Lower leg skin (tissue), 4 donors: Measurements from ENCODE around the gene LHX6. TPM values are rescaled to one million over a fixed set of nuclear protein-coding genes. Genes with fewer than 3 reads are reported as not detected.

Source experiments
- DNase-seq, 2 donors: peaks; one replicate each; pipeline ENCODE4 v3.0.0-alpha.2; 2019; ENCODE audit warnings: low spot score in 2 of 2
- H3K4me3 ChIP-seq: fragments of 200-600 bp; sonication (generic); 2 replicates; pipeline ENCODE4 v1.5.1; 2017; ENCODE audit warnings: mild to moderate bottlenecking, low read depth; ENCODE audit not compliant: poor library complexity, severe bottlenecking
- POLR2A ChIP-seq, 2 donors: fragments of 450-650 bp; IDR thresholded peaks; one replicate each; pipeline ENCODE4 v1.6.1; 2016 to 2017; ENCODE audit warnings: antibody characterized with exemption in 2 of 2, mild to moderate bottlenecking in 1 of 2, moderate library complexity in 1 of 2
- WGBS, 2 donors: methylation state at CpG; one replicate each; pipeline ENCODE4 v1.1.5; 2018; 5-methylcytosine and 5-hydroxymethylcytosine counted together
- intact Hi-C: fragments of 100-400 bp; cut with DNase I; formaldehyde crosslinking; loops from one replicate; pipeline ENCODE4 v1.15.0; 2023; ENCODE audit warnings: low total_unique reads
- total RNA-seq, 4 donors: library from RNA; depleted of rRNA; stranded (reverse); fragments of >200 nt; gene quantifications; one replicate each; pipeline ENCODE4 v1.1.0, GENCODE V29; 2016
- TF ChIP-seq, protein P1 (sequence below), 3 donors: fragments of 450-650 bp; IDR thresholded peaks; one replicate each; pipeline ENCODE4 v1.5.1; 2016; ENCODE audit warnings: antibody characterized with exemption in 3 of 3, mild to moderate bottlenecking in 3 of 3, moderate library complexity in 2 of 3

LHX6 gene
- total RNA-seq, 4 donors from 2014 or later, result 2.7 to 6.5 (median 4.4) TPM

DNA sequence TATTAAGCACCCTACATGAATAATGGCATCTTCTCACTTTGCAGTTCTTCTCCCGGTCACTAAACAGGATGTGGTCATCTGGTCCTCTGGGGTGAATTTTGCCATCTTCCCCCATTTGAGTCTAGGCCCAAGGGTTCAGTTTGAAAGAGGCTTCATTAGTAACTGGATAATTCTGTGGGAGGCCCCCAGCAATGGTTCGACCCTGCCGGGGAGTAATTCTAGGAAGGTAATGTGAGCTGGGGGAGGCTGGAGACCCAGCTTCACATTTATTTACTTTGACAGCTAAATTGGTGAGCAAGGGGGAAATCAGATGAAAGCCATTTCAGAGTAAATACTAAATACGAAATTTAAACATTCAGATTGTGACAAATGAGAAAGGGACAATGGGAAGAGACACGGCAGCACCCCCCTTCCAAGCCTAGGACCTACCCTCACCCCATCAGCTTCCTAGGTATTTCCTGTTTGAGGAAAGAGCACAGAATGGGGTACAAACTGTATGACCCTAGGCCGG is 4.1 kb upstream of the LHX6 start:
- no peak overlapping the region for H3K4me3 ChIP-seq
- WGBS, 2 donors, result 78 to 82% methylated on average over 6 of the region's 6 CpGs
- intact Hi-C loops, result no loop called here
- DNase-seq, result no peak
- TF ChIP-seq, protein P1, sequence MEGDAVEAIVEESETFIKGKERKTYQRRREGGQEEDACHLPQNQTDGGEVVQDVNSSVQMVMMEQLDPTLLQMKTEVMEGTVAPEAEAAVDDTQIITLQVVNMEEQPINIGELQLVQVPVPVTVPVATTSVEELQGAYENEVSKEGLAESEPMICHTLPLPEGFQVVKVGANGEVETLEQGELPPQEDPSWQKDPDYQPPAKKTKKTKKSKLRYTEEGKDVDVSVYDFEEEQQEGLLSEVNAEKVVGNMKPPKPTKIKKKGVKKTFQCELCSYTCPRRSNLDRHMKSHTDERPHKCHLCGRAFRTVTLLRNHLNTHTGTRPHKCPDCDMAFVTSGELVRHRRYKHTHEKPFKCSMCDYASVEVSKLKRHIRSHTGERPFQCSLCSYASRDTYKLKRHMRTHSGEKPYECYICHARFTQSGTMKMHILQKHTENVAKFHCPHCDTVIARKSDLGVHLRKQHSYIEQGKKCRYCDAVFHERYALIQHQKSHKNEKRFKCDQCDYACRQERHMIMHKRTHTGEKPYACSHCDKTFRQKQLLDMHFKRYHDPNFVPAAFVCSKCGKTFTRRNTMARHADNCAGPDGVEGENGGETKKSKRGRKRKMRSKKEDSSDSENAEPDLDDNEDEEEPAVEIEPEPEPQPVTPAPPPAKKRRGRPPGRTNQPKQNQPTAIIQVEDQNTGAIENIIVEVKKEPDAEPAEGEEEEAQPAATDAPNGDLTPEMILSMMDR (IDR thresholded peaks at IDR 0.05), result no peak
- no peak for TF ChIP-seq POLR2A (IDR thresholded peaks at IDR 0.05)

DNA sequence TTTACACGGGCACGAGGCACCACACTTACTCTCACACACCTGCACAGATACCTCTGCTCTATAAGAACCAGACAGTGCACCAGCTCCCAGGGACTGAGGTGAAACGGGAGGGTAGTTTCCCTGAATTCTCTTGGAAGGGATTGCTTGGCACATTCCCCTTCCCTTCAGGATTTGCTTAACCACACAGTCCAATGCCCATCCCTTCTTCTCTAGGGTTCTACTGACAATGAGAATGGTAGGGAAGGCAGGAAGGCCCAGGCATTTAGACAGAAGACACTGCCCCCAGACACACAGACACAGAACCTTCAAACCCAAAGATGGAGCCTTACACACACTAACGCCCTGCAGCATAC is 704 bp upstream of the LHX6 start:
- no peak for TF ChIP-seq POLR2A (IDR thresholded peaks at IDR 0.05)
- TF ChIP-seq, protein P1 (IDR thresholded peaks at IDR 0.05), result no peak
- WGBS, 2 donors, result 34 to 48% methylated on average over 4 of the region's 4 CpGs
- intact Hi-C loops, result no loop called here
- no peak overlapping the region for H3K4me3 ChIP-seq
- DNase-seq, result no peak

DNA sequence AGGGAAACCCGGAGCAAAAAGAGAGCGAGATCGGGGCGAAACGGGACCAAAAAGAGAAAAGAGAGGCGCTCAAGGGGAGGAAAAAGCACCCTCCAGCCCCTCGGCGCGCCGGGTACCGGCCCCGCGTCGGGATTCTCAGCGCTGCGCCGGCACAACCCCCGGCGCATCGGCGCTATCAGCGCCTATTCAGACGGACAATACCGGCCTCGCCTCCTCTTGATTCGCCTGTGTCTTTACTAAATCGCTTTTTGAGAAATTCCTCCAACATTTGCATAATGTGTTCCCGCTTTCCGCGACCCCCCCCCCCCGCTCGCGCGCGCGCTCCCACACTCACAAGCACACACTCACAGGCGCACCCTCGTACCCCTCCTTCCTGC is 578 bp downstream of the LHX6 start:
- intact Hi-C loops, result no loop called here
- WGBS, 2 donors, result 1 to 2% methylated on average over 38 of the region's 38 CpGs
- peak in 1 of 2 donors; percentile 77 for DNase-seq

DNA sequence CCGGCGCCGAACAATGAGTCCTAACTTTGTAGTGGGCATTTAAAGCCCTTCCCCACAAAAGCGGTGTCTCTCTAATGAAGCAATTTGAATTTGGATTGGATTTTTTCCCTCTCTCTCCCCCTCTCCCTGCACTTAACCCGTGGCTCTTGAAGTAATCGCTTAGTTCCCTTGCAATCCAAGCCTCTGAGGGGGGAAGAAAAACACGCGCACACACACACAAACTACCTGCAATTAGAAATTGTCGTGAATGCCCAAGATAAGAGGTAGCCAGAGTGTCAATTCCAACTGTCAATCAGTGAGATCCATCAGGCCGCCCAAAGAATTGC is 1.2 kb downstream of the LHX6 start:
- intact Hi-C loops, result no loop called here
- DNase-seq, result no peak
- 12 to 14% methylated on average over 10 of the region's 10 CpGs for WGBS, 2 donors
- no peak overlapping the region for H3K4me3 ChIP-seq
- TF ChIP-seq, protein P1 (IDR thresholded peaks at IDR 0.05), result no peak
- TF ChIP-seq POLR2A (IDR thresholded peaks at IDR 0.05), result no peak

More for the DNA sequence above, 578 bp downstream of the LHX6 start:
- peak overlapping the region; percentile 28 for H3K4me3 ChIP-seq
- TF ChIP-seq, protein P1 (IDR thresholded peaks at IDR 0.05), result no peak
- TF ChIP-seq POLR2A (IDR thresholded peaks at IDR 0.05), result no peak

DNA sequence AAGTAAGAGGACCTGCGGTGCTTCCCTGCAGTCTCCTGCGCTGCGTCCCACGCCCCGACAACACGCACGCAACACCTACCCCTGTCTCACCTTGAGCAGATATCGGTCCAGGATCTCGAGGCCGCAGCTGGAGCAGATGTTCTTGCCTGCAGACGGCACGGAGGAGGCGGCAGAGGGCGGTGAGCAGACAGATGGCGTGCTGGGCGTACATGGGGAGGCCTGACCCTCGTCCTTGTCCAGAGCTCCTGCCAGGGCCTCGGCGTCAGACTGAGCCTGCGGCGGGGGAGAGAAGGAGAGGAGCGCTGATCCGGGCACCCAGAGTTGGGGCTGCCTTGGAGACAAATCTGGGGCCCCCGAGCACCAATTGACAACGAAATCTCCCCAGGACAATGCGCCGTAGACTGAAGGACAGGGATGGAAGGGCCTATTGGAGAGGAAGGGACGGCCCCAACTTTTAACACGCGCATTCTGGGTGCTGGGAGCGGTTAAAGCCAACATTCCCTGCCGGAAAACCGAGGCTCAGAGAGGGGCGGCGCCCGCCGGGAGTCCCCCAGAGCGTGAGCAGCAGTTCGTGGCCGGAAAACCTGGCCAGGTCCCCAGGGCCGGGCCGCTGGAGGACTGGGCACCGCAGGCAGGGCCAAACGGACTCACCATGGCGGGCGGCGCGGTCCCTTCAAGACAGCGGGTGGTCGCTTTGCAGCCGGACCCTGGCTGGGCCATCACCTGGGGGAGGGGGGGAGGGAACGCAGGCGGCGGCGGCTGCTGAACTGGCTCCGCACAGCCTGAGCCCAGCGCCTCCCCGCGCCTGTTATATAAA is 1.8 kb downstream of the LHX6 start:
- intact Hi-C loops, result no loop called here
- WGBS, 2 donors, result 20 to 22% methylated on average over 43 to 59 of the region's 59 CpGs
- peak in 1 of 2 donors; percentile 82 for DNase-seq
- no peak for TF ChIP-seq POLR2A (IDR thresholded peaks at IDR 0.05)
- TF ChIP-seq, protein P1 (IDR thresholded peaks at IDR 0.05), result no peak
- H3K4me3 ChIP-seq, result no peak overlapping the region
